ENCODE data around the gene IKZF1. TPM values are rescaled to one million over a fixed set of nuclear protein-coding genes. Genes with fewer than 3 reads are reported as not detected.

The IKZF1 gene
- total and polyA plus RNA-seq, 9 of the 15 experiments (the other 6 are each of a cell fraction or from before 2014, with no cell fraction given): 12.6 to 85.3 (median 44.7) TPM

DNA sequence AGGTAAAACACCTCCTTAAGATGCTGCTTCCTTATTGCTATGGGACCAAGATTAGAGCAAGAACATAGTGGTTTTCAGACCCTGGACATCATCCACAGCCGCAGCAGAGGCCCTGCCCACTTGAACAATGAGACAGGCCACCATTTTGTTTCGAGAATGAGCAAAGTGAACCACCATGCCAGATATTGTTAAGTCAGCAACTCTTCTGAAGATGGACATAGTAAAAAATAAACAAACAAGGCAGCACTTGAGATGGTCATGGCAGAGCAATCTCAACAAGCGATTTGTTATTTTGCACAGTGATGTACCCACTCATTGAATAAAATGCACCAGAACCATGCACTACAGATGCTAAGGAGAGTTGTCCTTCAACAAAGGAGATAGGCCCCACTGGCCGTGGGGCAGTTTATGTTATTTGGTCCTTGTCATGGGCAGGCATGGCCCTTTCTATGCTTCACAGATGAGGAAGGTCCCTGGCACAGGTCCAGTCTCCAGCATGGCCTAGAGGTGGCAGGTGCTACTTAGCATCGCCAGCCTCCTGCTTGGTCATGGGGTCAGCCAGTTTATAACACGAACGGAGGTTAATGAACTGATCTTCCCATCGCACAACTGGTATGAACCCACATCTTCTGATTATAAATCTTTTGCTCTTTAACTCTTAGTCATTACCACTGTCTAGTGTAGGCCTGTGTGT is 44.1 kb downstream of the IKZF1 start:
- WGBS (ENCODE audit: insufficient coverage, low coverage, missing lambda C conversion rate): 86% methylated on average over 8 of the region's 8 CpGs
- Histone ChIP-seq H2AFZ (ENCODE audit: low read depth, low read length) (no peak overlapping the region), H3K27ac (ENCODE audit: extremely low read depth, low read depth, low read length) (peak overlapping the region; percentile 15; the same call in 1 of the 3 replicates), H3K27me3 (ENCODE audit: control insufficient read depth in 2 of 2, insufficient read depth in 2 of 2, low read length in 2 of 2) (no peaks in the 10 kb centered on the region), H3K4me3 (no peak overlapping the region), H3K9me1 (ENCODE audit: control insufficient read depth, insufficient read depth, low read length) (no peaks in the 10 kb centered on the region), H3K36me3 (ENCODE audit: control insufficient read depth, insufficient read depth, low read length) (peaks cover 75% of the 10 kb centered on the region), H3K4me2 (ENCODE audit: insufficient read depth, low read length) (no peak overlapping the region), H4K20me1 (replicated peaks; ENCODE audit: control insufficient read depth, insufficient read depth, low read length) (no peaks in the 10 kb centered on the region), H3K9ac (ENCODE audit: insufficient read depth in 1 of 2, low read depth in 2 of 2, low read length in 2 of 2) (no peak overlapping the region), H3K79me2 (ENCODE audit: control insufficient read depth, insufficient read depth, low read length) (peaks cover 75% of the 10 kb centered on the region), H3K4me1 (replicated peaks in 1 of 2; ENCODE audit: control insufficient read depth in 2 of 2, insufficient read depth in 2 of 2, low read length in 2 of 2) (peaks cover 11 to 49% of the 10 kb centered on the region in 2 experiments), H3K9me3 (replicated peaks; ENCODE audit: control insufficient read depth, insufficient read depth, low read depth, low read length) (no peaks in the 10 kb centered on the region)
- no TSS peak for BruUV-seq (replicated peaks)
- FAIRE-seq (no peak), DNase-seq (ENCODE audit: extremely low read depth in 1 of 4, low spot score in 3 of 4) (no peak), ATAC-seq (no peak)
- CTCF ChIA-PET (ENCODE audit: low intra/inter-chr PET ratio): no interaction called here
- intact Hi-C loops (cut with micrococcal nuclease) (loop anchor here (1.0 kb wide), 1 partner anchor 8 kb away; no protein-coding TSS in a partner anchor), in situ Hi-C loops (cut with MboI) (no loop called here)
- POLR2A ChIA-PET: interaction anchor here (1.7 kb wide), 1 partner anchor 10 kb away, joined by 7 read pairs; no protein-coding TSS in a partner anchor
- TF ChIP-seq SREBF2 (CRISPR knock-in tag; IDR thresholded peaks at IDR 0.05): no peak
- TF ChIP-seq POLR2H (tag; IDR thresholded peaks at IDR 0.05; ENCODE audit: low read depth): no peak
- TF ChIP-seq, protein P1, sequence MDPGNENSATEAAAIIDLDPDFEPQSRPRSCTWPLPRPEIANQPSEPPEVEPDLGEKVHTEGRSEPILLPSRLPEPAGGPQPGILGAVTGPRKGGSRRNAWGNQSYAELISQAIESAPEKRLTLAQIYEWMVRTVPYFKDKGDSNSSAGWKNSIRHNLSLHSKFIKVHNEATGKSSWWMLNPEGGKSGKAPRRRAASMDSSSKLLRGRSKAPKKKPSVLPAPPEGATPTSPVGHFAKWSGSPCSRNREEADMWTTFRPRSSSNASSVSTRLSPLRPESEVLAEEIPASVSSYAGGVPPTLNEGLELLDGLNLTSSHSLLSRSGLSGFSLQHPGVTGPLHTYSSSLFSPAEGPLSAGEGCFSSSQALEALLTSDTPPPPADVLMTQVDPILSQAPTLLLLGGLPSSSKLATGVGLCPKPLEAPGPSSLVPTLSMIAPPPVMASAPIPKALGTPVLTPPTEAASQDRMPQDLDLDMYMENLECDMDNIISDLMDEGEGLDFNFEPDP (CRISPR knock-in tag; IDR thresholded peaks at IDR 0.05): no peak
- TF ChIP-seq ZNF316 (IDR thresholded peaks at IDR 0.05): peak; percentile 89
- TF ChIP-seq COPS2 (conservative IDR thresholded peaks at IDR 0.05): no peak
- no peak for TF ChIP-seq NRF1 (conservative IDR thresholded peaks at IDR 0.05 in 1 of 2, IDR thresholded peaks at IDR 0.05 in 1 of 2)
- TF ChIP-seq, protein P2, sequence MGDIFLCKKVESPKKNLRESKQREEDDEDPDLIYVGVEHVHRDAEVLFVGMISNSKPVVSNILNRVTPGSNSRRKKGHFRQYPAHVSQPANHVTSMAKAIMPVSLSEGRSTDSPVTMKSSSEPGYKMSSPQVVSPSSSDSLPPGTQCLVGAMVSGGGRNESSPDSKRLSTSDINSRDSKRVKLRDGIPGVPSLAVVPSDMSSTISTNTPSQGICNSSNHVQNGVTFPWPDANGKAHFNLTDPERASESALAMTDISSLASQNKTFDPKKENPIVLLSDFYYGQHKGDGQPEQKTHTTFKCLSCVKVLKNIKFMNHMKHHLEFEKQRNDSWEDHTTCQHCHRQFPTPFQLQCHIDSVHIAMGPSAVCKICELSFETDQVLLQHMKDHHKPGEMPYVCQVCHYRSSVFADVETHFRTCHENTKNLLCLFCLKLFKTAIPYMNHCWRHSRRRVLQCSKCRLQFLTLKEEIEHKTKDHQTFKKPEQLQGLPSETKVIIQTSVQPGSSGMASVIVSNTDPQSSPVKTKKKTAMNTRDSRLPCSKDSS (IDR thresholded peaks at IDR 0.05; ENCODE audit: low read depth, partially characterized antibody): no peak
- peak; percentile 51; the same call in 1 of the 2 replicates for TF ChIP-seq MAFG (tag; conservative IDR thresholded peaks at IDR 0.05)
- no peak for TF ChIP-seq TCF7 (IDR thresholded peaks at IDR 0.05; ENCODE audit: borderline replicate concordance)
- TF ChIP-seq KAT8 (IDR thresholded peaks at IDR 0.05; ENCODE audit: low read depth): no peak
- TF ChIP-seq, protein P3, sequence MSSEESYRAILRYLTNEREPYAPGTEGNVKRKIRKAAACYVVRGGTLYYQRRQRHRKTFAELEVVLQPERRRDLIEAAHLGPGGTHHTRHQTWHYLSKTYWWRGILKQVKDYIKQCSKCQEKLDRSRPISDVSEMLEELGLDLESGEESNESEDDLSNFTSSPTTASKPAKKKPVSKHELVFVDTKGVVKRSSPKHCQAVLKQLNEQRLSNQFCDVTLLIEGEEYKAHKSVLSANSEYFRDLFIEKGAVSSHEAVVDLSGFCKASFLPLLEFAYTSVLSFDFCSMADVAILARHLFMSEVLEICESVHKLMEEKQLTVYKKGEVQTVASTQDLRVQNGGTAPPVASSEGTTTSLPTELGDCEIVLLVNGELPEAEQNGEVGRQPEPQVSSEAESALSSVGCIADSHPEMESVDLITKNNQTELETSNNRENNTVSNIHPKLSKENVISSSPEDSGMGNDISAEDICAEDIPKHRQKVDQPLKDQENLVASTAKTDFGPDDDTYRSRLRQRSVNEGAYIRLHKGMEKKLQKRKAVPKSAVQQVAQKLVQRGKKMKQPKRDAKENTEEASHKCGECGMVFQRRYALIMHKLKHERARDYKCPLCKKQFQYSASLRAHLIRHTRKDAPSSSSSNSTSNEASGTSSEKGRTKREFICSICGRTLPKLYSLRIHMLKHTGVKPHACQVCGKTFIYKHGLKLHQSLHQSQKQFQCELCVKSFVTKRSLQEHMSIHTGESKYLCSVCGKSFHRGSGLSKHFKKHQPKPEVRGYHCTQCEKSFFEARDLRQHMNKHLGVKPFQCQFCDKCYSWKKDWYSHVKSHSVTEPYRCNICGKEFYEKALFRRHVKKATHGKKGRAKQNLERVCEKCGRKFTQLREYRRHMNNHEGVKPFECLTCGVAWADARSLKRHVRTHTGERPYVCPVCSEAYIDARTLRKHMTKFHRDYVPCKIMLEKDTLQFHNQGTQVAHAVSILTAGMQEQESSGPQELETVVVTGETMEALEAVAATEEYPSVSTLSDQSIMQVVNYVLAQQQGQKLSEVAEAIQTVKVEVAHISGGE (CRISPR knock-in tag; IDR thresholded peaks at IDR 0.05): no peak
- TF ChIP-seq MAFK (IDR thresholded peaks at IDR 0.05; ENCODE audit: low read length): 0 out of 2 replicates have a peak, but pooled peaks have one; percentile 8
- TF ChIP-seq BRD9 (IDR thresholded peaks at IDR 0.05; ENCODE audit: low read depth, partially characterized antibody): no peak
